ENCODE measurements around the gene MDC1. TPM values are rescaled to one million over a fixed set of nuclear protein-coding genes. Genes with fewer than 3 reads are reported as not detected.

The MDC1 gene
- total RNA-seq, 1 experiment from 2014 or later, result 77.6 TPM

- H2BK12ac ChIP-seq (ENCODE audit: insufficient read length, low read depth, low read length), result no peak within 1 kb of the TSS
- peaks cover 15% of the 10 kb centered on the region for H3K23me2 ChIP-seq (ENCODE audit: insufficient read length, low read depth, low read length, poor library complexity, severe bottlenecking)
- Mint-ChIP-seq H3K36me3 (ENCODE audit: insufficient read depth in 1 of 3, low read depth in 3 of 3) (peaks cover 43 to 58% (median 54%) of the 10 kb centered on the region in 3 experiments), H3K27me3 (ENCODE audit: low read depth) (peaks cover 3% of the 10 kb centered on the region; the same call in 1 of the 2 replicates), H3K9me3 (peaks cover 6 to 7% of the 10 kb centered on the region in 2 experiments; a peak in 4 of 5 replicates), H3K4me3 (peak within 1 kb of the TSS; percentile 93 to 98), H3K27ac (peak within 1 kb of the TSS; percentile 99 to 100 (median 99)), H3K4me1 (peaks cover 39 to 54% of the 10 kb centered on the region in 2 experiments)
- peak within 1 kb of the TSS; percentile 86 for H3T11ph ChIP-seq (ENCODE audit: low read length)
- no peaks in the 10 kb centered on the region for H3K4me1 ChIP-seq (ENCODE audit: insufficient read depth, low read length)
- H2BK120ac ChIP-seq (ENCODE audit: low read depth, low read length, poor library complexity, severe bottlenecking), result peak within 1 kb of the TSS; percentile 74
- no peak within 1 kb of the TSS for H2AK5ac ChIP-seq (ENCODE audit: insufficient read length, low read length)
- H3K4ac ChIP-seq (ENCODE audit: low read depth, low read length), result peak within 1 kb of the TSS; percentile 78; the same call in 1 of the 2 replicates
- H2BK15ac ChIP-seq (ENCODE audit: low read depth, low read length), result no peak within 1 kb of the TSS
- peak within 1 kb of the TSS; percentile 58 for H4K5ac ChIP-seq (ENCODE audit: insufficient read length, low read depth, low read length)
- peak within 1 kb of the TSS; percentile 92 for H3K4me2 ChIP-seq (ENCODE audit: insufficient read depth, insufficient read length, low read length)
- peak; percentile 99 for DNase-seq
- H3K27ac ChIP-seq (ENCODE audit: insufficient read length, low read depth, low read length), result peak within 1 kb of the TSS; percentile 81
- TF ChIP-seq CTCF (conservative IDR thresholded peaks at IDR 0.05), result no peak
- H2BK20ac ChIP-seq (ENCODE audit: low read depth, low read length, poor library complexity, severe bottlenecking), result no peak within 1 kb of the TSS
- no peaks in the 10 kb centered on the region for H3K27me3 ChIP-seq (ENCODE audit: insufficient read depth, low read length)
- peak within 1 kb of the TSS; percentile 99 for H3K9ac ChIP-seq (ENCODE audit: extremely low read depth, insufficient read length, low read length)
- H2AFZ ChIP-seq (ENCODE audit: low read length), result no peak within 1 kb of the TSS
- no peak within 1 kb of the TSS for H3K56ac ChIP-seq (ENCODE audit: insufficient read length, low read depth, low read length)
- H3K23ac ChIP-seq (ENCODE audit: insufficient read length, low read depth, low read length), result no peak within 1 kb of the TSS
- no peaks in the 10 kb centered on the region for H4K20me1 ChIP-seq (ENCODE audit: control insufficient read depth, insufficient read depth, insufficient read length)
- no CpG with 5 or more reads among the region's 38 CpGs for WGBS (ENCODE audit: extremely low coverage, insufficient read length, low lambda C conversion rate)
- peak within 1 kb of the TSS; percentile 75; the same call in 1 of the 2 replicates for H3K14ac ChIP-seq (ENCODE audit: insufficient read depth, low read length)
- peak within 1 kb of the TSS; percentile 79 for H2BK5ac ChIP-seq (ENCODE audit: insufficient read length, low read length)
- peak within 1 kb of the TSS; percentile 78 for H3K18ac ChIP-seq (ENCODE audit: insufficient read length, low read depth, low read length)
- H4K8ac ChIP-seq (replicated peaks; ENCODE audit: insufficient read length, low read depth, low read length), result no peak within 1 kb of the TSS
- H3K9me3 ChIP-seq (ENCODE audit: control insufficient read depth, low read depth, low read length), result no peaks in the 10 kb centered on the region
- peaks cover 11% of the 10 kb centered on the region; the same call in 1 of the 2 replicates for H3K79me2 ChIP-seq (ENCODE audit: insufficient read depth, low read length)
- no peaks in the 10 kb centered on the region for H3K79me1 ChIP-seq (ENCODE audit: insufficient read depth, low read depth, low read length, poor library complexity, severe bottlenecking)
- no peak within 1 kb of the TSS for H4K91ac ChIP-seq (ENCODE audit: insufficient read length, low read depth, low read length)
Measured at GRCh38 chr6:30719791-30720737, 3.0 kb upstream of the MDC1 start, which contains the start of gene TUBB. TSS of gene TUBB (plus strand) at chr6:30720352. CDS start at chr6:30720507, 155 bp downstream.

Data from H9 (cell line).